ENCODE data around the gene HMG20A. TPM values are rescaled to one million over a fixed set of nuclear protein-coding genes. Genes with fewer than 3 reads are reported as not detected.

The HMG20A gene
- total RNA-seq, 6 experiments from 2014 or later: 26.6 to 30.5 (median 28.3) TPM

GRCh38 chr15:77461486-77461885 is 40.8 kb downstream of the HMG20A start:
- Mint-ChIP-seq H3K4me1 (ENCODE audit: low read depth) (no peaks in the 10 kb centered on the region), H3K27me3 (ENCODE audit: insufficient read depth) (peaks cover 2% of the 10 kb centered on the region; the same call in 1 of the 2 replicates), H3K4me3 (no peak overlapping the region), H3K27ac (peak overlapping the region; percentile 14), H3K9me3 (no peaks in the 10 kb centered on the region), H3K36me3 (ENCODE audit: low read depth) (peaks cover 2% of the 10 kb centered on the region)
- no peak for TF ChIP-seq CTCF (IDR thresholded peaks at IDR 0.05)
- DNase-seq: peak; percentile 23

GRCh38 chr15:77464129-77464865 is 43.6 kb downstream of the HMG20A start:
- no peaks in the 10 kb centered on the region for H3K4me1 Mint-ChIP-seq (ENCODE audit: low read depth)
- no peaks in the 10 kb centered on the region for H3K9me3 Mint-ChIP-seq
- H3K27me3 Mint-ChIP-seq (ENCODE audit: insufficient read depth): peaks cover 2% of the 10 kb centered on the region; the same call in 1 of the 2 replicates
- DNase-seq: peak; percentile 42
- peaks cover 12% of the 10 kb centered on the region for H3K36me3 Mint-ChIP-seq (ENCODE audit: low read depth)
- TF ChIP-seq CTCF (IDR thresholded peaks at IDR 0.05): no peak
- H3K27ac Mint-ChIP-seq: no peak overlapping the region
- H3K4me3 Mint-ChIP-seq: no peak overlapping the region

- no peak for DNase-seq
- TF ChIP-seq CTCF (IDR thresholded peaks at IDR 0.05): no peak
- Mint-ChIP-seq H3K9me3 (no peaks in the 10 kb centered on the region), H3K36me3 (ENCODE audit: low read depth) (peaks cover 23% of the 10 kb centered on the region), H3K4me1 (ENCODE audit: low read depth) (peaks cover 5% of the 10 kb centered on the region; the same call in 1 of the 2 replicates), H3K27ac (no peak overlapping the region), H3K27me3 (ENCODE audit: insufficient read depth) (no peaks in the 10 kb centered on the region), H3K4me3 (no peak overlapping the region)
These were observed 45.8 kb downstream of the HMG20A start for GRCh38 chr15:77466521-77466920.

GRCh38 chr15:77468896-77469295 is 48.2 kb downstream of the HMG20A start:
- H3K36me3 Mint-ChIP-seq (ENCODE audit: low read depth): peaks cover 23% of the 10 kb centered on the region
- DNase-seq: no peak
- peaks cover 13% of the 10 kb centered on the region for H3K4me1 Mint-ChIP-seq (ENCODE audit: low read depth)
- no peak overlapping the region for H3K27ac Mint-ChIP-seq
- no peaks in the 10 kb centered on the region for H3K9me3 Mint-ChIP-seq
- H3K4me3 Mint-ChIP-seq: no peak overlapping the region
- TF ChIP-seq CTCF (IDR thresholded peaks at IDR 0.05): no peak
- no peaks in the 10 kb centered on the region; the same call in 1 of the 2 replicates for H3K27me3 Mint-ChIP-seq (ENCODE audit: insufficient read depth)

- TF ChIP-seq CTCF (IDR thresholded peaks at IDR 0.05): no peak
- Mint-ChIP-seq H3K36me3 (ENCODE audit: low read depth) (peaks cover 27% of the 10 kb centered on the region), H3K27ac (no peak overlapping the region), H3K27me3 (ENCODE audit: insufficient read depth) (no peaks in the 10 kb centered on the region; the same call in none of the 2 replicates), H3K4me3 (no peak overlapping the region), H3K9me3 (no peaks in the 10 kb centered on the region), H3K4me1 (ENCODE audit: low read depth) (peaks cover 13% of the 10 kb centered on the region)
- DNase-seq: no peak
These were observed 49.5 kb downstream of the HMG20A start for GRCh38 chr15:77470235-77470634.
